IPS-18a (cell line): ENCODE results near the gene CTSA.
"Not testable (repeated sequence)": the region's sequence is repeated elsewhere in the genome, so short reads cannot be mapped to it uniquely, and the experiment has no call there.

Source experiments
- H3K27ac ChIP-seq: one replicate; pipeline ENCODE4 v1.5.1; 2013; ENCODE audit warnings: low read length
- H3K27me3 ChIP-seq: one replicate; pipeline ENCODE4 v1.6.1; 2013; ENCODE audit warnings: mild to moderate bottlenecking, low read length; ENCODE audit not compliant: control insufficient read depth, insufficient read depth
- H3K36me3 ChIP-seq: one replicate; pipeline ENCODE4 v1.6.1; 2013; ENCODE audit warnings: low read depth, low read length; ENCODE audit not compliant: control insufficient read depth
- H3K4me1 ChIP-seq: one replicate; pipeline ENCODE4 v1.6.1; 2013; ENCODE audit warnings: low read depth, low read length; ENCODE audit not compliant: control insufficient read depth
- H3K4me3 ChIP-seq: one replicate; pipeline ENCODE4 v1.5.1; 2013; ENCODE audit warnings: low read length
- H3K9ac ChIP-seq: one replicate; pipeline ENCODE4 v1.6.1; 2013; ENCODE audit warnings: mild to moderate bottlenecking, low read length, moderate library complexity
- H3K9me3 ChIP-seq: one replicate; pipeline ENCODE4 v1.6.1; 2013; ENCODE audit warnings: low read depth, low read length; ENCODE audit not compliant: control insufficient read depth

The CTSA gene

GRCh38 chr20:45926731-45927070 is 35.6 kb downstream of the CTSA start:
- Histone ChIP-seq H3K4me3 (no peak overlapping the region), H3K27me3 (no peaks in the 10 kb centered on the region), H3K9ac (no peak overlapping the region)

GRCh38 chr20:45927071-45927878 is 36.1 kb downstream of the CTSA start:
- Histone ChIP-seq H3K9ac (no peak overlapping the region), H3K9me3 (no peaks in the 10 kb centered on the region), H3K27ac (no peak overlapping the region), H3K27me3 (no peaks in the 10 kb centered on the region), H3K4me3 (no peak overlapping the region), H3K36me3 (no peaks in the 10 kb centered on the region), H3K4me1 (no peaks in the 10 kb centered on the region)

More at GRCh38 chr20:45926731-45927070, 35.6 kb downstream of the CTSA start:
- Histone ChIP-seq H3K9me3 (no peaks in the 10 kb centered on the region), H3K4me1 (no peaks in the 10 kb centered on the region), H3K27ac (no peak overlapping the region), H3K36me3 (no peaks in the 10 kb centered on the region)

GRCh38 chr20:45931680-45932079 is 40.5 kb downstream of the CTSA start:
- H3K27me3 ChIP-seq, H3K9ac ChIP-seq, H3K4me3 ChIP-seq, H3K27ac ChIP-seq, H3K9me3 ChIP-seq, H3K36me3 ChIP-seq: not testable (repeated sequence)
- H3K4me1 ChIP-seq = peaks cover 10% of the 10 kb centered on the region

- H3K9me3 ChIP-seq = no peaks in the 10 kb centered on the region
- no peaks in the 10 kb centered on the region for H3K27me3 ChIP-seq
- H3K4me3 ChIP-seq = peak overlapping the region; percentile 96
- H3K27ac ChIP-seq = peak overlapping the region; percentile 85
- H3K4me1 ChIP-seq = peaks cover 28% of the 10 kb centered on the region
- peak overlapping the region; percentile 98 for H3K9ac ChIP-seq
- H3K36me3 ChIP-seq = peaks cover 9% of the 10 kb centered on the region
Measured at GRCh38 chr20:45933266-45934045, 42.3 kb downstream of the CTSA start.

- H3K4me1 ChIP-seq = peaks cover 32% of the 10 kb centered on the region
- H3K36me3 ChIP-seq = peaks cover 9% of the 10 kb centered on the region
- peak overlapping the region; percentile 98 for H3K9ac ChIP-seq
- H3K4me3 ChIP-seq = peak overlapping the region; percentile 96
- no peaks in the 10 kb centered on the region for H3K27me3 ChIP-seq
- H3K9me3 ChIP-seq = no peaks in the 10 kb centered on the region
- peak overlapping the region; percentile 85 for H3K27ac ChIP-seq
Measured at GRCh38 chr20:45934046-45934585, 43.0 kb downstream of the CTSA start.

- Histone ChIP-seq H3K36me3 (peaks cover 15% of the 10 kb centered on the region), H3K4me1 (peaks cover 32% of the 10 kb centered on the region), H3K9me3 (no peaks in the 10 kb centered on the region), H3K27ac (peak within 1 kb of the TSS; percentile 85), H3K4me3 (peak within 1 kb of the TSS; percentile 96), H3K27me3 (no peaks in the 10 kb centered on the region), H3K9ac (peak within 1 kb of the TSS; percentile 98)
Measured at GRCh38 chr20:45934586-45935415, 43.7 kb downstream of the CTSA start, which contains the start of gene PCIF1. Gene PCIF1 (plus strand): TSS chr20:45934683. CDS start chr20:45939000, 4,317 bp downstream.

GRCh38 chr20:45935416-45936046 is 44.4 kb downstream of the CTSA start:
- no peaks in the 10 kb centered on the region for H3K27me3 ChIP-seq
- peak overlapping the region; percentile 48 for H3K27ac ChIP-seq
- H3K36me3 ChIP-seq = peaks cover 22% of the 10 kb centered on the region

GRCh38 chr20:45937765-45938164 is 46.6 kb downstream of the CTSA start:
- Histone ChIP-seq H3K4me1 (peaks cover 32% of the 10 kb centered on the region), H3K9ac (no peak overlapping the region), H3K36me3 (peaks cover 29% of the 10 kb centered on the region), H3K27ac (no peak overlapping the region), H3K27me3 (no peaks in the 10 kb centered on the region), H3K4me3 (no peak overlapping the region), H3K9me3 (no peaks in the 10 kb centered on the region)

More at GRCh38 chr20:45935416-45936046, 44.4 kb downstream of the CTSA start:
- peak overlapping the region; percentile 98 for H3K9ac ChIP-seq
- no peaks in the 10 kb centered on the region for H3K9me3 ChIP-seq
- peak overlapping the region; percentile 96 for H3K4me3 ChIP-seq
- H3K4me1 ChIP-seq = peaks cover 32% of the 10 kb centered on the region

- Histone ChIP-seq H3K4me1 (peaks cover 27% of the 10 kb centered on the region), H3K27ac (no peak overlapping the region), H3K36me3 (peaks cover 39% of the 10 kb centered on the region), H3K9ac (no peak overlapping the region), H3K9me3 (no peaks in the 10 kb centered on the region), H3K4me3 (no peak overlapping the region), H3K27me3 (no peaks in the 10 kb centered on the region)
Measured at GRCh38 chr20:45938727-45939438, 47.7 kb downstream of the CTSA start.

- Histone ChIP-seq H3K9ac (no peak overlapping the region), H3K4me3 (no peak overlapping the region), H3K36me3 (peaks cover 51% of the 10 kb centered on the region), H3K27ac (no peak overlapping the region), H3K9me3 (no peaks in the 10 kb centered on the region), H3K4me1 (peaks cover 27% of the 10 kb centered on the region), H3K27me3 (no peaks in the 10 kb centered on the region)
Measured at GRCh38 chr20:45940053-45940452, 48.9 kb downstream of the CTSA start.
